Parathyroid adenoma (tissue), 2 donors: Measurements from ENCODE around the gene ATF7.

ENCODE experiments used
- H2AFZ ChIP-seq: fragments of 300-600 bp; sonication (generic); one replicate; pipeline ENCODE4 v1.7.0; 2017; ENCODE audit warnings: antibody characterized with exemption, mild to moderate bottlenecking
- H3K27ac ChIP-seq: fragments of 300-600 bp; sonication (generic); one replicate; pipeline ENCODE4 v1.7.0; 2017
- H3K27me3 ChIP-seq: fragments of 300-600 bp; sonication (generic); one replicate; pipeline ENCODE4 v1.7.0; 2017; ENCODE audit warnings: low read length; ENCODE audit not compliant: control insufficient read depth, insufficient read depth
- H3K36me3 ChIP-seq: fragments of 300-600 bp; sonication (generic); one replicate; pipeline ENCODE4 v1.7.0; 2017; ENCODE audit warnings: low read length; ENCODE audit not compliant: control insufficient read depth, insufficient read depth
- H3K4me1 ChIP-seq: fragments of 300-600 bp; sonication (generic); one replicate; pipeline ENCODE4 v1.7.0; 2017; ENCODE audit warnings: control low read depth
- H3K4me2 ChIP-seq: fragments of 300-600 bp; sonication (generic); one replicate; pipeline ENCODE4 v1.7.0; 2017; ENCODE audit warnings: low read length
- H3K4me3 ChIP-seq: fragments of 300-600 bp; sonication (generic); one replicate; pipeline ENCODE4 v1.7.0; 2017; ENCODE audit warnings: low read depth, low read length
- H3K79me2 ChIP-seq: fragments of 300-600 bp; sonication (generic); one replicate; pipeline ENCODE4 v1.7.0; 2017; ENCODE audit warnings: control low read depth
- H3K9ac ChIP-seq: fragments of 300-600 bp; sonication (generic); one replicate; pipeline ENCODE4 v1.7.0; 2017; ENCODE audit warnings: mild to moderate bottlenecking
- H3K9me3 ChIP-seq: fragments of 300-600 bp; sonication (generic); one replicate; pipeline ENCODE4 v1.7.0; 2017; ENCODE audit warnings: low read length; ENCODE audit not compliant: control insufficient read depth
- CTCF ChIP-seq: fragments of 300-600 bp; sonication (generic); IDR thresholded peaks from one replicate; pipeline ENCODE4 v1.7.0; 2017; ENCODE audit warnings: antibody characterized with exemption, mild to moderate bottlenecking
- donor health status: primary hyperparathyroidism.

Gene ATF7

GRCh38 chr12:53667080-53667479 lies 40.9 kb upstream of the ATF7 start:
- Histone ChIP-seq H3K27ac (no peak overlapping the region), H3K4me2 (no peak overlapping the region), H2AFZ (no peak overlapping the region), H3K79me2 (peaks cover 7% of the 10 kb centered on the region), H3K4me1 (no peaks in the 10 kb centered on the region), H3K36me3 (no peaks in the 10 kb centered on the region), H3K9ac (no peak overlapping the region), H3K9me3 (no peaks in the 10 kb centered on the region), H3K27me3 (no peaks in the 10 kb centered on the region), H3K4me3 (no peak overlapping the region)
- TF ChIP-seq CTCF, result no peak

GRCh38 chr12:53664936-53665335 lies 38.8 kb upstream of the ATF7 start:
- H3K9me3 ChIP-seq, result no peaks in the 10 kb centered on the region
- no peak overlapping the region for H3K9ac ChIP-seq
- TF ChIP-seq CTCF, result no peak
- H3K4me3 ChIP-seq, result no peak overlapping the region
- no peak overlapping the region for H3K27ac ChIP-seq
- no peak overlapping the region for H3K4me2 ChIP-seq
- H3K4me1 ChIP-seq, result no peaks in the 10 kb centered on the region
- H3K27me3 ChIP-seq, result no peaks in the 10 kb centered on the region
- no peaks in the 10 kb centered on the region for H3K79me2 ChIP-seq
- H3K36me3 ChIP-seq, result no peaks in the 10 kb centered on the region
- H2AFZ ChIP-seq, result no peak overlapping the region

GRCh38 chr12:53664191-53664590 lies 38.0 kb upstream of the ATF7 start:
- no peak for TF ChIP-seq CTCF
- Histone ChIP-seq H2AFZ (no peak overlapping the region), H3K4me1 (no peaks in the 10 kb centered on the region), H3K27ac (no peak overlapping the region), H3K27me3 (no peaks in the 10 kb centered on the region), H3K4me3 (no peak overlapping the region), H3K9ac (no peak overlapping the region), H3K79me2 (no peaks in the 10 kb centered on the region), H3K36me3 (no peaks in the 10 kb centered on the region), H3K9me3 (no peaks in the 10 kb centered on the region), H3K4me2 (no peak overlapping the region)

GRCh38 chr12:53660041-53660440 lies 33.9 kb upstream of the ATF7 start:
- peak overlapping the region; percentile 62 for H3K27ac ChIP-seq
- H3K9me3 ChIP-seq, result no peaks in the 10 kb centered on the region
- H2AFZ ChIP-seq, result no peak overlapping the region
- no peaks in the 10 kb centered on the region for H3K4me1 ChIP-seq
- no peaks in the 10 kb centered on the region for H3K36me3 ChIP-seq
- H3K4me2 ChIP-seq, result peak overlapping the region; percentile 44
- no peak overlapping the region for H3K4me3 ChIP-seq
- H3K27me3 ChIP-seq, result no peaks in the 10 kb centered on the region
- no peak overlapping the region for H3K9ac ChIP-seq
- no peaks in the 10 kb centered on the region for H3K79me2 ChIP-seq
- no peak for TF ChIP-seq CTCF

GRCh38 chr12:53659571-53659981 lies 33.4 kb upstream of the ATF7 start:
- Histone ChIP-seq H3K9ac (no peak overlapping the region), H3K27me3 (no peaks in the 10 kb centered on the region), H3K36me3 (no peaks in the 10 kb centered on the region), H3K4me3 (no peak overlapping the region), H3K27ac (peak overlapping the region; percentile 62), H3K9me3 (no peaks in the 10 kb centered on the region), H3K4me1 (no peaks in the 10 kb centered on the region), H3K4me2 (peak overlapping the region; percentile 44), H3K79me2 (no peaks in the 10 kb centered on the region), H2AFZ (no peak overlapping the region)
- TF ChIP-seq CTCF, result no peak
